Endometrial microvascular endothelial cells (primary cell): ENCODE results near the gene KANSL1. TPM values are rescaled to one million over a fixed set of nuclear protein-coding genes. Genes with fewer than 3 reads are reported as not detected.

Experiments
- in situ Hi-C: cut with HindIII; loops from 2 replicates; pipeline ENCODE4 v1.10.0; 2017; ENCODE audit warnings: low sequenced_read_pairs, low pct_unique_long_range_greater_than_20kb; ENCODE audit errors: inconsistent ontology term
- total RNA-seq: library from RNA; depleted of rRNA; stranded (reverse); fragments of >200 nt; gene quantifications from one replicate; pipeline ENCODE4 v1.2.3, GENCODE V29; 2015; ENCODE audit errors: inconsistent ontology term

KANSL1 gene
- total RNA-seq, 1 donor from 2014 or later, result 30.5 TPM

DNA sequence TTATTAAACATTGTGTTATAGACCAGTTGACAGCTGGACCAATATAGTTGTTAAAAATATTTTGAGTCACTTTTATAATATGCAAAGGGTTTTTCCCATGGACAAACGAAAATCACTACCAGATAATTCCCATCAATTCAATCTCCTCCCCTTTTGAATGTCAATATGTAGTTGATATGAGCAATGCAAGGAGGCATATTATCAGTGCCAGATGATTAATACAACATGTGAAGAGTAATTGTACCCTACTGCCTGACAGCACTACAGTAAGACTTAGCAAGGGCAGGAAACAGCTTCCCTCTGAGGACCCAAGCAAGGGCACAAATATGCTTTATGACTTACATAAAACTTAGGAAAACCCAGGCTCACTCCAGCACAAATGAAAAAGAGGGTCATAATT, 17.3 kb downstream of the KANSL1 start:
- in situ Hi-C loops, result no loop called here

DNA sequence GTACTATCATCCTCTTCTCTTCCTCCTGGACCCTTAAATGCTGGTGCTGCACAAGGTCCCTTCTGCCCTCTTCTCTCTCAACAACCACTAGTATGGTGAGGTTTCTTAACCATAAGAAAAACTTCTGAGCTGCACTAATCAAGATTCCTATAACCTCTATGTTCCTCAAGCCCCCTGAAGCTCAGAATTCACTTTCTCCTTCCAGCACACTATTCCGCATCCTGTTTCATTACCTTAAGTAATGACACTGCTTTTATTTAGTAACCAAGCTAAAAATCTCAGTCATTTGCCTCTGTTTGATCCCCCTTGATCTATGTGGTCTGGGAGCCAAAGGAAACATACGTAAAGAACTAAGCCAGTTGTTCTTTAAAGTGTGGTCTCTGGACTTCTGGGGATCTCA, 20.1 kb downstream of the KANSL1 start:
- in situ Hi-C loops, result no loop called here

DNA sequence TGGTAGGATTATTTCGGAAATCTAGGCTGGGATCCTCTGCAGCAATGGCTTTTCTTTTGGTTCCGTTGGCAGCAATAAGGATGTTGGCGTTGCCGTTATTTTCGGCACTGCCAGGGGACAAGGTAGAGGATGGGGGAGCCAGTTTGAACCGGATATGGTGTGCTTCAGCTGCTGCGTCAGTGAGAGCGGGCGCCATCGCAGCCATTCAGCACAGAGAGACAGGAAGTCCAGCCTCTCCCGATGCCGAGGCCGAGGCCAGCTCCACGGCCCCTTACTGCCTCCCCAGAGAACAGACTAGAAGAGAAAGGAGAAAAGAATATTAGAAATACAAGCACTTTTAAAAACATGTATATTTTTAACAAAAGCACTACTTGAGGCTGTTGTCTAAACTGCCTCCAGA, 21.3 kb downstream of the KANSL1 start:
- in situ Hi-C loops, result no loop called here

DNA sequence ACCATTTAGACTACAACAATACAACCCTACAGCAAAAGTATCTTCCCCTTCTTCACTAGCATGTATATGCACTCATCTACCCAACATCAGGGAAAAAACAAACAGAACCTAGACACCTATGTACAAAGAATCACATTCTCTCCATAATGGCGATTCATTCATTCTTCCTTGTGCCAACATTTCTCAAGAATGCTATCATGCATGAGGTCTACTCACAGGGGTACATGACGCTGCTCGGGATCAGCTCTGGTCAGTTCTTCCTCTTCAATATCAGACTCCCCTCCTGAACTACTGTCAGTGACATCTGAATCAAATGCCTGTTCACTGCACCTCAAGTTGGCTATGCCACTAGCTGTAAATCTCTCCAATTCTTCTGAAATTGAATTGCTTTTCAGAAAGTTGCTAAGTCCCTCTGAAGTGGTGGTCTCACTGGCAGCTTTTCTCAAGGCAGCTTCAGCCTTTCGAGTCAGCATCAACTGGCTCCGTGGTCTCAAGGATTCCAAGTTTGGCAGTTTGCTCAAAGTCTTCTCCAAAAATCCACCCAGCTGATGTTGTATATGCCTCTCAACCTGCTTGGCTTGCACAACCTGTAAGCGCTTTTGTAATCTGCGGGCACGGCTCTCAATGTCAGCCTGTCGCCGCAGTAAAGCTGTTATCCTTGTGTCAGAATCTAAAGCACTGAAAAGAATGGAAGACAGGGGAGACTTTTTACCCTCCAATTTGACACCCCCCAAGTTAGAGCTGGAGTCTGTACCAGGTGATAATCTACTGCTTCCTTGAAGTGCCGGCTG, 22.4 kb downstream of the KANSL1 start:
- in situ Hi-C loops, result no loop called here

DNA sequence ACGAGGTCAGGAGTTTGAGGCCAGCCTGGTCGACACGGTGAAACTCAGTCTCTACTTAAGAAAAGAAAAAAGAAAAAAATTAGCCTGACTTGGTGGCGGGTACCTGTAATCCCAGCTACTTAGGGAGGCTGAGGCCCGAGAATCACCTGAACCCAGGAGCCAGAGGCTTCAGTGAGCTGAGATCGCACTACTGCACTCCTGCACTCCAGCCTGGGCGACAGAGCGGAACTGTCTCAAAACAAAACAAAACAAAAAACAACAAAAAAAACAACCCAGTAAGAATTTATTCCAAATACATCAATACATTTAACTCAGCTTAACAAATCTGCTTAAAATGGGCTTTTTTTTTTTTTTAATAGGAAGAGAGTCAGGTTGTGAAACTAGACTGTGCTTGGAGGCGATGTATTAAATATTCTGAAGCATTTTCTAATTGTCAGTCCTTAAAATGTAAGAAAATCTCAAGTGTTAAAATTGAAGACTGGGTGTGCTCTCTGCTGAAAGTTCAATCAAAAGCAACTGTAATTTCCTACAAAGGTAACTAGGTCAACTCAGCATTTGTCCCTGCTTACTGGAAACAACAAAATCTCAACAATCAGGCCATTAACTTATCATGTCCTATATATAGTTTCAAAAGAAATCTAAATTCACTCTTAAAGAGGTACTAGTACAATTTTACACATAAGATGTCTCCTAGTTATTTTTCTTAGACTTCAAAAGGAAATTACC, 23.2 kb downstream of the KANSL1 start:
- in situ Hi-C loops, result no loop called here

DNA sequence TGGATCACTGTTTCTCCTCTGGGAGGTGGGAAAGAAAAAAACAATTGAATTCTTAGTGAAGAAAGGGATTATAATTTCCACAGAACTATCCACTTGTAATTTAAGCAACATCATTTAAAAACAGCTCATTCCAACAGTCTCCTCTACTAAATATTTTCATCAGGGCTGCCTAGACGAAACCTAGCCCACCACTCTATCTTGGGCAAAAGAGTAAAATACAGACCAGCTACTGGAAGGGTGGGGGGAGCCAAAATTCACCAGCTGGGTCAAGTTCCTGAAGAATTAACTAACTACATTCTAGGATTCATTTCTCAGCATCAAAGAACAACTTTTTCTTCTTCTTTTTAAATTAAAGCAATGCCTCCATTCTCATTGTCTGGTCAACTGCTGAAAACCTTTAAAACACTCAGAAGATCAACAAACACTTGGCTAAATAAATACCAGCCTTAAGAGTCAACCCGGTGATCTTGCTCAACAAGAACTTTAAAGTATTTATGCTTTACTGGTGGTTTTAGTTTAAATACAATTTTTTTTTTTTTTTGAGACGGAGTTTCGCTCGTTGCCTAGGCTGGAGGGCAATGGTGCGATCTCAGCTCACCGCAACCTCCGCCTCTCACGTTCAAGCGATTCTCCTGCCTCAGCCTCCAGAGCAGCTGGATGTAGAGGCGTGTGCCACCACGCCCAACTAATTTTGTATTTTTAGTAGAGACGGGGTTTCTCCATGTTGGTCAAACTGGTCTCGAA, 25.2 kb downstream of the KANSL1 start:
- in situ Hi-C loops, result no loop called here

DNA sequence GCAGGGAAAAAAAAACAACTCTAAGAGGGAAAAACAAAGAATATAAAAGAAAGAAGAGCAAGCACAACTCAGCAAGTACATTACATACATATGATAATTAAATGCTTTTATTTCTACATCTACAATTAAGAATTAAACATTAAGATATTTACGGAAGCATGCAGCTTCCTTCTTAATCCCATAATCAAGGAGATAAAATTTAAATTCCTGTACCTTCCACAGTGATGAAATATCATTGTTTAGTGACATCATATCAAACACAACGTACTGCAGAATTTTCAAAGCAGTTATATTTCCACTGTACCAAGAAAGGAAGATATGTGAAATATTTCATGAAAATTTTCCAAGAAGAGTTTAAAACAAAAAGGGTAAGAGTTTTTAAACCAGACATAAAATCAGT, 26.0 kb downstream of the KANSL1 start:
- in situ Hi-C loops, result no loop called here

DNA sequence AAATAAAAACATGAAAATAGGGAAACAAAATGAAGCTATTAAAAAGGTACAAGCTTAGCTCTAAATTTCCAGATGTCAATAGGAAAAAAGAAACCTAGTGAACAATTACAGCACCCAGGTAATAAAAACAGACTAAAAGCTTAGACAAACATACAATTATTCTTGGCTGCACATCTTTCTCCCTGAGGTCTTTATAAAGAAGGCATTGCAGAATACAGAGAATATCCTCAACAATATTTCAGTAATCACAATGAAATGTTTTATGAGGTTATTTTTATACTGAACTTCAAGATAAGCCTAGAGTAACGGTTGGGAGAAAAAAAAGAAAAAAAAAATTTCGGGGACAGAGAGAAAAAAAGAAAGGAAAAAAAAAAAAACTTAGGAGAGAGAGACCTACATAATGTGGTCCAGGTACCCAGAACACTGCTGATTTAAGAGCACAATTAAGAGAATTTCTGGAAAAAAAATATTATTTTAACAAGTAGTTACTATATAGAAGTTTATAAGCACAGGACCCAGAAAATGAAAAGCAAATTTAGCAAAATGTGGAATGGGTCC, 26.5 kb downstream of the KANSL1 start:
- in situ Hi-C loops, result no loop called here

DNA sequence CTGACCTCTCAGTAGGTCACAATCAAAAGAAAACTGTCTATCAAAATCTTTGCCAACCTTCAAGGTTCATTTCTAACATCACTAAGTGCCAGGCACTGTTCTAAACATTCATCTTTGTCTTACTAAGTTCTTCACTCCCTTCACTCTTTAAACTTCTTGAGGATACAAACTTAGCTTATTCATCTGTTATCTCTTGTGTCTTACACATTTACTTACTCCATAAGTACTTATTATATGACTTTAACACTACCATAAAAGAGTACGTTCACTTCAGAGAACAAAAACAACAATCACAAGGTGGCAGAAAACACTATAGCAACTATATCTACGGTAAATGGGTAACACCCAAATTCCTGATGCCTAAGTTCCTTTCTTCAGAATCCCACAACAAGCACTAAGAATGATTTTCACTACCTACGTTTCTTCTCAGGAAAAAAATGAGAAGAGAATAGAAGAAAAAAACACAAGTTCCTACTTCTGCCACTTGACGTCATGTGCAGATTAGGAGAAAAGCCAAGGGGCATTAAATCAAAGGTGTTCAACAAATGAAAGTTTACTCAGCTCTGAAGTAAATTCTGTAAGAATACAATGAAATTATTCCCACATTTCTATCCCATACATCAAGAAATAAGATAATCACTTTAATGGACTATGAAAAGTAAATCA, 29.2 kb downstream of the KANSL1 start:
- in situ Hi-C loops, result no loop called here

DNA sequence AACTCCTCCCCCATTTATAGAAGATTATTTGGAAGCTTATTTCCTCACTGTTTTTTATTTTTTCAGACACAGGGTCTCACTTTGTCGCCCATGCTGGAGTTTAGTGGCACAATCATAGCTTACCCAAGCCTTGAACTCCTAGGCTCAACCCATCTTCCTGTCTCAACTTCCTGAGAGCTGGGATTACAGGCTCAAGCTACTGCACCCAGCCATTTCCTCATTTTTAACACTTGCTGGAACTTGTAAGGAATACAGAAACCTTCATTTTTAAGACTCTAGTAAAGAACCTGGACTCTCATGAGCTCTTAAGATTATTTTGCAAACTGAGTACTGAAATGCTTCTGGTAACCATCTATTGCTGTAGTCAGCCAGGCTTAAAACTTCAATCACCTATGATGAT, 29.9 kb downstream of the KANSL1 start:
- in situ Hi-C loops, result no loop called here

DNA sequence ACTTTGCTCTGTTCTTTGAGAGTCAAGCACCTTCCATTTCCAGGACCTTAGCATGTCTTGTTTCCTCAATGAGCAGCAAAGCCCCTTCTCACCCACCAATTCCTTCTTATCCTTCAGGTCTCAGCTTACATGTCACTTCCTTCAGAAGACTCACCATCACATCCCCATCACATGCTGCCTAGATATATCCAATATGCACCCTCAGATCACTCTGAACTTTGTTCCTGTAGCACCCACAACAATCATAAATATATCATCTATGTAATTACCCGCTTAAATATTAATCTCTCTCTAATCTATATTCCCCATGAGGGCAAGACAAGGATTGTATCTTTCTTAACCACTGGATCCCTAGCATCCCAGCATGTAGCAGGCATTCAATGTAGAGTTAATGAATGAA, 30.4 kb downstream of the KANSL1 start:
- in situ Hi-C loops, result no loop called here

DNA sequence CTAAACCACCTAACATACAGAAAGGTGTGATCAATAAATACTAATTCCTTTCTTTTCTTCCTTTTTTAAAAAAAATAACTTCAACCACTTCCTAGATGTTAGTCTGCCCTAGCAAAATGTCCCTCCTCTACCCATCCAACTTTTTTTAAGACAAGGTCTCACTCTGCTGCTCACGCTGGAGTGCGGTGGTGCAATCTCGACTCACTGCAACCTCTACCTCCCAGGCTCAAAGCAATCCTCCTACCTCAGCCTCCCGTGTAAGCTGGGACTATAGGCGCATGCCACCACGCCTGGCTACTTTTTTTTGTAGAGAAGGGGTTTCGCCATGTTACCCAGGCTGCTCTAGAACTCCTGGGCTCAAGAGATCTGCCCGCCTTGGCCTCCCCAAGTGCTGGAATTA, 33.1 kb downstream of the KANSL1 start:
- in situ Hi-C loops, result no loop called here

DNA sequence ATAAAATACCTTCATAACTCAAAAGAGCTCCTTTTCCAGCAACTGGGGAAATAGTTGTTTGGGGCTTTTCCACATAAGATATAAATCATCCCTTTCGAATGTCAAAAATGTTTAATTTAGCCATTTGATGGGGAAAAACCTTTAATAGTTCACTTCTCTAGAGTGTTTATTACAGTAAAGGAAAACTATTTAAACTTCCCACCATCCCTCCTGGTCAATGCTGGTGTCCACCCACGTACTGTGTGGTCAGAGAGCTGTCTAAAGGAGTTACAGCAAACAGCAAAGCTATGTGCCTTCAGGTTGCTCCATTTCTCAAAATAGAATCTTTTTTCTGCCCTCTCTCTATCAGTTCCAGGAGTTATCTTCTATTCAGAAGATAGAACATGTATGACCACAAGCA, 33.5 kb downstream of the KANSL1 start:
- in situ Hi-C loops, result no loop called here

DNA sequence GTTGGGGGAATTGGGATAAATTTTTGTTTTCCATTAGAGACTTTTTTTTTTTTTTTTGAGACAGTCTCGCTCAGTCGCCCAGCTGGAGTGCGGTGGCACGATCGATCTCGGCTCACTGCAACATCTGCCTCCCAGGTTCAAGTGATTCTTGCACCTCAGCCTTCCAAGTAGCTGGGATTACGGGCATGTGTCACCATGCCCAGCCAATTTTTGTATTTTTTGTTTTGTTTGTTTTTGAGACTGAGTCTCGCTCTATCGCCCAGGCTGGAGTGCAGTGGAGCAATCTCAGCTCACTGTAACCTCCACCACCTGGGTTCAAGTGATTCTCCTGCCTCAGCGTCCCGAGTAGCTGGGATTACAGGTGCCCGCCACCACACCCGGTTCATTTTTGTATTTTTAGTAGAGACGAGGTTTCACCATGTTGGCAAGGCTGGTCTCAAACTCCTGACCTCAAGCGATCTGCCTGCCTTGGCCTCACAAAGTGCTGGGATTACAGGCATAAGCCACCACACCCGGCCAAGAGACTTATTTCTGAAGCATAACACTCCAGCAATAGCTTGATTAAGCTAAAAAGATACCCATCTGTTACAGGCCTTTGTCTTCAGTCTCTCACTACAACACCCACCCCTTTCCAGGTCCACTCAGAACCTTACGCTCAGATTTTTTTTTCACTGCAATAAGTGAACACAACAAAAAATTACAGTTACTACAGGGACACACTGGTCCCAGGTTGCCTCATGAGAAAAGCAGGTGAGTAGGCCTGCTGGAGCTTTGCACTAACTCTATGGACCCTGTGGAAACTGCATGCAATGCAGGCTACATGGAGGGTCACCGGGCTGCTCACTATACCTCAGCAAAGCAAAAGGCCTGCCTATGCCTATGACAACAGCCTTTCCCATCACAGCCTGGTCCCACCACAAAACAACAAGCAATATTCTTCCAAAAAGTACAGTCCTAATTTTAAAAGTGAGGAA, 34.6 kb downstream of the KANSL1 start:
- in situ Hi-C loops, result no loop called here

DNA sequence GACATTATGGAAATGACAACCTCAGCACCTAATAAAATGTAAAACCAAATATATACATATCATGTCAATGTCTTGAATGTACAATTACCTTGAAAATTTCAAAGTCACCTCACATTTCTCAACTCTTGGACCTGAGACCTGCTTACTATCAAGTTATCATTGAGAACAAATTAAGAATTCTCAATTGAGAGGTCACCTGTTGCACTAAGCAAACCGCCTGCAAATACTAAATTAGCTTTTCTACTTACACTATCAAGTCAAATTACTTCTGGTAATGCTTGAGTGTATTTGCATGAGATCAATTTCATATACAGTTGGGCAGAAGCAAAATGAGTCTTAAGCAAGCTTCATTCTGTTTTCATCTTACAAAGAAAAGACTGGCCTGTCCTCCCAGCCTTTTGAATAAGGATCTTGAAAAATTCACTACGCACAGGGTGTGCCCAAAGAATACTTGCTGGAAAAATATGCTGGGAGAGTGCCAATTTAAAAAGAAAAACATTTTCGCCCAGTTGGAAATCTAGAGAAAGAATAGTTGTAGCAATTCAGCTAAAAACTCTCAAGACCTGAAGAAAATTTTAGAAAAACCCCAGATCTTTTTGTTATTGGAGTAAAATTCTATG, 35.7 kb downstream of the KANSL1 start:
- in situ Hi-C loops, result no loop called here

DNA sequence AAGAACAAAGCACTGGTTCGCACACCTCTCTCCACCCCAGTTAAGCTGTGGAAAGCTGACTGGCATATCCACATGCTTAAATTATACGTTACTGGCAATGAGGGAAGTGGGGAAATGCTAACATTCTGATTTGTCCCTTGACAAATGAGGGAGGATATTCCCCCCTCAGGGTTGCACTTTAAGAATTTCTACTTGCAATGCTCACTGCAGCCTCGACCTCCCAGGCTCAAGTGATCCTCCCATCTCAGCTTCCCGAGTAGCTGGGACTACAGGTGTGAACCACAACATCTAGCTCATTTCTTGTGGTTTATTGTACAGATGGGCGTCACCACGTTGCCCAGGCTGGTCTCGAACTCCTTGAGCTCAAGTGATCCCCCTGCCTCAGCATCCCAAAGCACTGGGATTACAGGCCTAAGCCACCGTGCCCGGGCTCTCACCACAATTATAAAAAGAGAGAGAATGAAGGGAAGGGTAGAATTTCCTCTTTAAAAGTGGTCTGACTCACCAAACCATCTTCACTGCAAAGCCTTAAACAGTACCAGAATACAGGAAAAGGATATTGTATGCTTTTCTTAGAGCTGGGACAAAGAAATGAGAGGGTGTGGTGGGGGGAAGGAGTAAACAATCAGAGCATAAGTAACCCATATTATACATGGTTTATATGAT, 38.9 kb downstream of the KANSL1 start:
- in situ Hi-C loops, result no loop called here

DNA sequence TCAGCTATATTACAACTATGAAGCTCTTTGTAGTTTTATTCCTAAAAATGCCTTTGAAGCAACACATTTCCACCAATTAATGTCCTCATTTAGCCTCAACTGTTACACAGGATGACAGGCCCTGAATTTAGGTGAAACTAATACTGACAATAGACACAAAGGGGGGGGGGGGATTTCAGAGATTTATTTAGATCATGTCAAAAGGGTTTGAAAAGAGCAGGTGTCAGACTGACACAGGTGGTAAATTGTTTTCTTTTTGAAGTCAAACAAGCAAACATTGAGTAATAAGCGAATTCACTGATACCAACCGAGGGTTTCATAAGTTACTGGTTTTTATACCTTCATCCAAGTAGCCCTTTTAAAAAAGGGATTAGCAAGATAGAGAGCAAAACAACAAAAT, 40.8 kb downstream of the KANSL1 start:
- in situ Hi-C loops, result no loop called here
